CD14-positive monocyte (primary cell): ENCODE data around the gene ATXN1. TPM values are rescaled to one million over a fixed set of nuclear protein-coding genes. Genes with fewer than 3 reads are reported as not detected.

Experiments used
- DNase-seq, 3 donors: peaks; one replicate each; pipeline ENCODE4 v3.0.0-alpha.2; 2011 to 2022
- H2AFZ ChIP-seq: 2 replicates; pipeline ENCODE4 v1.6.0; 2012; ENCODE audit warnings: mild to moderate bottlenecking, low read depth, low read length, inconsistent platforms; ENCODE audit not compliant: insufficient read depth, poor library complexity, severe bottlenecking
- H3K27ac ChIP-seq, 2 donors: 1 replicate in 1 of 2; 2 replicates in 1 of 2; pipeline ENCODE4 v1.5.1; 2012 to 2013; ENCODE audit warnings: low read length in 2 of 2, control low read depth in 1 of 2, inconsistent platforms in 1 of 2, low read depth in 1 of 2, mild to moderate bottlenecking in 1 of 2
- H3K27me3 ChIP-seq, 2 donors: one replicate each; pipeline versions ENCODE4 v1.6.0 to v1.6.1; 2011 to 2013; ENCODE audit warnings: low read length in 2 of 2; ENCODE audit not compliant: control insufficient read depth in 2 of 2, insufficient read depth in 2 of 2
- H3K36me3 ChIP-seq, 2 donors: replicated peaks in 1 of 2; 1 replicate in 1 of 2; 2 replicates in 1 of 2; pipeline versions ENCODE4 v1.5.1 to v1.6.1; 2012 to 2013; ENCODE audit warnings: low read length in 2 of 2, control low read depth in 1 of 2, inconsistent platforms in 1 of 2, mild to moderate bottlenecking in 1 of 2; ENCODE audit not compliant: insufficient read depth in 2 of 2, control insufficient read depth in 1 of 2
- H3K4me1 ChIP-seq, 2 donors: 1 replicate in 1 of 2; 2 replicates in 1 of 2; pipeline versions ENCODE4 v1.5.1 to v1.6.1; 2012 to 2013; ENCODE audit warnings: low read length in 2 of 2, control low read depth in 1 of 2, inconsistent platforms in 1 of 2, mild to moderate bottlenecking in 1 of 2, moderate library complexity in 1 of 2; ENCODE audit not compliant: insufficient read depth in 2 of 2, control insufficient read depth in 1 of 2
- H3K4me2 ChIP-seq: replicated peaks from 2 replicates; pipeline ENCODE3; 2012; ENCODE audit warnings: low read length, moderate library complexity, mild to moderate bottlenecking; ENCODE audit not compliant: poor library complexity, severe bottlenecking; ENCODE audit errors: extremely low read depth
- H3K4me3 ChIP-seq, 3 experiments: fragments of 200-600 bp in 1 of 3; sonication (generic) in 1 of 3; replicated peaks in 1 of 3; 1 replicate in 2 of 3; 2 replicates in 1 of 3; pipeline ENCODE4 v1.5.1; 2011 to 2013; ENCODE audit warnings: low read length in 3 of 3, mild to moderate bottlenecking in 3 of 3, control low read depth in 2 of 3, low read depth in 2 of 3, inconsistent platforms in 1 of 3, moderate library complexity in 1 of 3
- H3K79me2 ChIP-seq: 2 replicates; pipeline ENCODE4 v1.6.0; 2012; ENCODE audit warnings: mild to moderate bottlenecking, control low read depth, inconsistent platforms, low read length, moderate library complexity; ENCODE audit not compliant: insufficient read depth
- H3K9ac ChIP-seq: 2 replicates; pipeline ENCODE4 v1.6.0; 2017; ENCODE audit warnings: low read length, mild to moderate bottlenecking; ENCODE audit not compliant: insufficient read depth, poor library complexity, severe bottlenecking
- H3K9me3 ChIP-seq, 2 donors: replicated peaks in 1 of 2; 1 replicate in 1 of 2; 2 replicates in 1 of 2; pipeline versions ENCODE4 v1.5.1 to v1.6.1; 2012 to 2013; ENCODE audit warnings: low read length in 2 of 2, control low read depth in 1 of 2; ENCODE audit not compliant: control insufficient read depth in 1 of 2, insufficient read depth in 1 of 2
- H4K20me1 ChIP-seq: 2 replicates; pipeline ENCODE4 v1.6.0; 2012; ENCODE audit warnings: mild to moderate bottlenecking, low read length, control low read depth, moderate library complexity; ENCODE audit not compliant: insufficient read depth
- H3K27ac Mint-ChIP-seq, 7 donors: one replicate each; pipeline ENCODE4 v1.8.0; 2020; ENCODE audit warnings: mild to moderate bottlenecking in 7 of 7, mixed read lengths in 7 of 7, moderate library complexity in 6 of 7, inconsistent platforms in 2 of 7
- H3K27me3 Mint-ChIP-seq, 3 donors: one replicate each; pipeline ENCODE4 v1.8.0; 2021 to 2022; ENCODE audit warnings: low read depth in 3 of 3, mild to moderate bottlenecking in 3 of 3, mixed read lengths in 3 of 3, moderate library complexity in 3 of 3, inconsistent platforms in 1 of 3
- H3K36me3 Mint-ChIP-seq, 2 donors: one replicate each; pipeline ENCODE4 v1.8.0; 2020; ENCODE audit warnings: mixed read lengths in 2 of 2, inconsistent platforms in 1 of 2, mild to moderate bottlenecking in 1 of 2
- H3K4me1 Mint-ChIP-seq: one replicate; pipeline ENCODE4 v1.8.0; 2020; ENCODE audit warnings: mild to moderate bottlenecking, mixed read lengths
- H3K4me3 Mint-ChIP-seq, 2 donors: one replicate each; pipeline ENCODE4 v1.8.0; 2020; ENCODE audit warnings: mild to moderate bottlenecking in 2 of 2, mixed read lengths in 2 of 2, moderate library complexity in 1 of 2
- H3K9me3 Mint-ChIP-seq, 7 donors: one replicate each; pipeline ENCODE4 v1.8.0; 2020 to 2022; ENCODE audit warnings: mixed read lengths in 7 of 7, mild to moderate bottlenecking in 6 of 7, moderate library complexity in 6 of 7, inconsistent platforms in 2 of 7
- WGBS: methylation state at CpG from one replicate; pipeline ENCODE4 v1.1.5; 2013; ENCODE audit warnings: missing lambda C conversion rate; ENCODE audit not compliant: insufficient coverage; 5-methylcytosine and 5-hydroxymethylcytosine counted together
- intact Hi-C, 2 donors: fragments of 100-400 bp; cut with micrococcal nuclease; formaldehyde crosslinking; loops; one replicate each; pipeline versions ENCODE4 v1.15.0 to v1.15.1; 2023
- polyA plus RNA-seq, 3 donors: library from polyadenylated mRNA; depleted of rRNA in 1 of 3; unstranded in 2 of 3; stranded (reverse) in 1 of 3; fragments of 300-500 nt in 2 of 3; fragments of >200 nt in 1 of 3; fragmentation: Illumina TruSeq in 2 of 3; gene quantifications; 1 replicate in 2 of 3; 2 replicates in 1 of 3; pipeline ENCODE4 v1.2.3, GENCODE V29; 2012 to 2021
- TF ChIP-seq, protein P1 (sequence below): fragments of 200-600 bp; IDR thresholded peaks from one replicate; pipeline ENCODE4 v1.8.0; 2022; ENCODE audit warnings: antibody characterized with exemption, mild to moderate bottlenecking

Gene ATXN1
- polyA plus RNA-seq, 3 donors, result 8.8 to 19.1 (median 10.9) TPM

DNA sequence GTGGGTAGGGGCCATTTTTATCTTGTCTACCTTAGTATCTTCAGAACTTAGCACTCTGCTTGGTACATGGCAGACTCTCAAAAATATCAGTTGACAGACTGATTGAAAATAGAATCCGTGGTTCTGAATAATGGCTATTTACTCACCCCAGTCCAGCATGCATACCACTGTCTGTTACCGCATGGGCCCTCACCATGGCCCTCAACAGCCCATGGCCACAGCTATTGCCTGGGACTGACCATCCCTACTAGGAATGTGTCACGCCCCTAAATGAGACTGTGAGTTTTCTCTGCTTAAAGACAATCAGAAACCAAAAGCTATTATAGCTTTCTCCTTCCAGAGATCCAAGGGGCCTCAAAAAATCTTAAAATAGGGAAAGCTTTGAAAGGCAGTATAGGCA lies 207.7 kb downstream of the ATXN1 start:
- H3K4me1 ChIP-seq, result no peaks in the 10 kb centered on the region
- no peak overlapping the region for H3K4me2 ChIP-seq
- WGBS, result 100% methylated on average over 1 of the region's 3 CpGs
- peaks cover 0 to 2% (median 2%) of the 10 kb centered on the region in 3 donors for H3K27me3 Mint-ChIP-seq
- H2AFZ ChIP-seq, result no peak overlapping the region
- H3K9ac ChIP-seq, result no peak overlapping the region
- TF ChIP-seq, protein P1, sequence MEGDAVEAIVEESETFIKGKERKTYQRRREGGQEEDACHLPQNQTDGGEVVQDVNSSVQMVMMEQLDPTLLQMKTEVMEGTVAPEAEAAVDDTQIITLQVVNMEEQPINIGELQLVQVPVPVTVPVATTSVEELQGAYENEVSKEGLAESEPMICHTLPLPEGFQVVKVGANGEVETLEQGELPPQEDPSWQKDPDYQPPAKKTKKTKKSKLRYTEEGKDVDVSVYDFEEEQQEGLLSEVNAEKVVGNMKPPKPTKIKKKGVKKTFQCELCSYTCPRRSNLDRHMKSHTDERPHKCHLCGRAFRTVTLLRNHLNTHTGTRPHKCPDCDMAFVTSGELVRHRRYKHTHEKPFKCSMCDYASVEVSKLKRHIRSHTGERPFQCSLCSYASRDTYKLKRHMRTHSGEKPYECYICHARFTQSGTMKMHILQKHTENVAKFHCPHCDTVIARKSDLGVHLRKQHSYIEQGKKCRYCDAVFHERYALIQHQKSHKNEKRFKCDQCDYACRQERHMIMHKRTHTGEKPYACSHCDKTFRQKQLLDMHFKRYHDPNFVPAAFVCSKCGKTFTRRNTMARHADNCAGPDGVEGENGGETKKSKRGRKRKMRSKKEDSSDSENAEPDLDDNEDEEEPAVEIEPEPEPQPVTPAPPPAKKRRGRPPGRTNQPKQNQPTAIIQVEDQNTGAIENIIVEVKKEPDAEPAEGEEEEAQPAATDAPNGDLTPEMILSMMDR, result no peak
- H3K27ac ChIP-seq, result no peak overlapping the region
- H3K36me3 ChIP-seq, result peaks cover 0 to 36% of the 10 kb centered on the region in 2 donors
- peaks cover 3% of the 10 kb centered on the region for H4K20me1 ChIP-seq
- no peak overlapping the region for H3K27ac Mint-ChIP-seq
- H3K27me3 ChIP-seq, result no peaks in the 10 kb centered on the region
- peaks cover 32 to 40% of the 10 kb centered on the region in 2 donors for H3K36me3 Mint-ChIP-seq
- intact Hi-C loops, result no loop called here
- no peaks in the 10 kb centered on the region for H3K9me3 ChIP-seq
- H3K9me3 Mint-ChIP-seq, result no peaks in the 10 kb centered on the region
- no peak for DNase-seq
- H3K79me2 ChIP-seq, result no peaks in the 10 kb centered on the region
- H3K4me3 ChIP-seq, result no peak overlapping the region
- H3K4me1 Mint-ChIP-seq, result no peaks in the 10 kb centered on the region
- no peak overlapping the region for H3K4me3 Mint-ChIP-seq

DNA sequence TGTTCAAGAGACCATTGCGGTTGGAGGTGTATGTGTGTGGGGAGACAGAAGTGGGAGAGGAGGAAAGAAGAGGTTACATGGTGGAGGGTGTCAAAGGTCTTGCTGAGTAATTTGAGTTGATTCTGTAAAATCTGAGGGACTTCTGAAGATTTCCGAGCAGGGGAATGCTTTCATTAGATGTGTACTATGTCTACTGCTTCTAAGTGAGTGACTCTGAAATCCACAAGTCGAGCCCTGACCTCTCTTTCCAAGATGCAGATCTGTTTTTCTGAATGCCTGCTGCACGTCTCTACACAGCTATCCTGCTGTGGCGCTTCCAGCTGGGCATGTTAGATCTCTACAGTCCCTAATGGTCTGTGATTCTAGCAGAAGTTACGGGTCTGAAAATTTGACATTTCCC lies 209.8 kb downstream of the ATXN1 start:
- TF ChIP-seq, protein P1, result no peak
- Mint-ChIP-seq H3K9me3 (no peaks in the 10 kb centered on the region), H3K4me1 (peaks cover 2% of the 10 kb centered on the region), H3K36me3 (peaks cover 44 to 48% of the 10 kb centered on the region in 2 donors), H3K27ac (no peak overlapping the region), H3K27me3 (peaks cover 0 to 2% (median 2%) of the 10 kb centered on the region in 3 donors), H3K4me3 (no peak overlapping the region)
- no peak overlapping the region for H3K27ac ChIP-seq
- peaks cover 0 to 45% of the 10 kb centered on the region in 2 donors for H3K36me3 ChIP-seq
- H3K4me2 ChIP-seq, result no peak overlapping the region
- H3K4me3 ChIP-seq, result no peak overlapping the region
- no peak overlapping the region for H2AFZ ChIP-seq
- H3K4me1 ChIP-seq, result no peaks in the 10 kb centered on the region
- H4K20me1 ChIP-seq, result peaks cover 3% of the 10 kb centered on the region
- WGBS, result 96% methylated on average over 2 of the region's 6 CpGs
- no peaks in the 10 kb centered on the region for H3K27me3 ChIP-seq
- H3K79me2 ChIP-seq, result no peaks in the 10 kb centered on the region
- DNase-seq, result no peak
- H3K9me3 ChIP-seq, result no peaks in the 10 kb centered on the region
- no peak overlapping the region for H3K9ac ChIP-seq
- intact Hi-C loops, result no loop called here
